Smooth muscle cell (in vitro differentiated cells): ENCODE data around the gene TOP1. TPM values are rescaled to one million over a fixed set of nuclear protein-coding genes. Genes with fewer than 3 reads are reported as not detected.

Experiments used
- DNase-seq: peaks from one replicate; lab custom pipeline; 2025; ENCODE audit not compliant: unreplicated experiment; lab: John Stamatoyannopoulos, UW
- H2AFZ ChIP-seq: fragments of 200-600 bp; sonication (generic); 2 replicates; pipeline ENCODE4 v1.6.0; 2016; ENCODE audit warnings: antibody characterized with exemption, low read depth, mild to moderate bottlenecking
- H3F3A ChIP-seq: fragments of 200-600 bp; sonication (generic); 2 replicates; pipeline ENCODE4 v1.6.0; 2017; ENCODE audit warnings: antibody characterized with exemption, low read depth
- H3K27ac ChIP-seq: fragments of 200-600 bp; sonication (generic); 2 replicates; pipeline ENCODE4 v1.5.1; 2016; ENCODE audit warnings: low read depth, mild to moderate bottlenecking
- H3K27me3 ChIP-seq: fragments of 200-600 bp; sonication (generic); 2 replicates; pipeline ENCODE4 v1.6.1; 2016; ENCODE audit warnings: low read depth, mild to moderate bottlenecking
- H3K36me3 ChIP-seq: fragments of 200-600 bp; sonication (generic); 2 replicates; pipeline ENCODE4 v1.5.1; 2016; ENCODE audit warnings: low read depth
- H3K4me1 ChIP-seq: fragments of 200-600 bp; sonication (generic); 2 replicates; pipeline ENCODE4 v1.5.1; 2016; ENCODE audit warnings: low read depth
- H3K4me2 ChIP-seq: fragments of 200-600 bp; sonication (generic); 2 replicates; pipeline ENCODE4 v1.6.0; 2016; ENCODE audit warnings: mild to moderate bottlenecking
- H3K4me3 ChIP-seq: fragments of 200-600 bp; sonication (generic); 2 replicates; pipeline ENCODE4 v1.5.1; 2016; ENCODE audit warnings: mild to moderate bottlenecking
- H3K79me2 ChIP-seq: fragments of 200-600 bp; sonication (generic); 2 replicates; pipeline ENCODE4 v1.6.0; 2016; ENCODE audit warnings: low read depth, mild to moderate bottlenecking
- H3K9ac ChIP-seq: fragments of 200-600 bp; sonication (generic); 2 replicates; pipeline ENCODE4 v1.6.0; 2016; ENCODE audit warnings: low read depth
- H3K9me3 ChIP-seq: fragments of 200-600 bp; sonication (generic); replicated peaks from 2 replicates; pipeline ENCODE4 v1.5.1; 2016; ENCODE audit warnings: low read depth
- H4K20me1 ChIP-seq: fragments of 200-600 bp; sonication (generic); 2 replicates; pipeline ENCODE4 v1.6.0; 2016; ENCODE audit warnings: low read depth
- CTCF ChIP-seq: fragments of 200-600 bp; sonication (generic); IDR thresholded peaks from 2 replicates; pipeline ENCODE4 v1.5.1; 2017; ENCODE audit warnings: borderline replicate concordance, mild to moderate bottlenecking, antibody characterized with exemption; ENCODE audit not compliant: insufficient read depth, poor library complexity, severe bottlenecking
- WGBS: methylation state at CpG from one replicate; pipeline ENCODE4 v1.1.7; 2016; ENCODE audit warnings: low lambda C conversion rate; 5-methylcytosine and 5-hydroxymethylcytosine counted together
- polyA plus RNA-seq: library from polyadenylated mRNA; unstranded; fragments of >200 nt; fragmentation: Nextera tagmentation; extraction: Ambion mirVana; gene quantifications from 2 replicates; pipeline ENCODE4 v1.2.1, GENCODE V29; 2016
- total RNA-seq: library from RNA; depleted of rRNA; stranded (reverse); fragments of >200 nt; gene quantifications from 2 replicates; pipeline ENCODE4 v1.2.3, GENCODE V29; 2014

TOP1 gene
- total and polyA plus RNA-seq, 2 experiments from 2014 or later, result 17.0 to 28.6 TPM

- DNase-seq, result no peak
- Histone ChIP-seq H2AFZ (no peak overlapping the region), H3K9ac (no peak overlapping the region), H3K9me3 (no peaks in the 10 kb centered on the region), H3K79me2 (no peaks in the 10 kb centered on the region), H3F3A (peaks cover 10% of the 10 kb centered on the region), H3K4me1 (peaks cover 14% of the 10 kb centered on the region), H3K4me2 (no peak overlapping the region), H4K20me1 (peaks cover 22% of the 10 kb centered on the region), H3K27ac (no peak overlapping the region), H3K4me3 (no peak overlapping the region), H3K36me3 (no peaks in the 10 kb centered on the region), H3K27me3 (no peaks in the 10 kb centered on the region)
- WGBS, result 95% methylated on average over 6 of the region's 6 CpGs
- no peak for TF ChIP-seq CTCF
These were observed 141.9 kb downstream of the TOP1 start for GRCh38 chr20:41170386-41171105.

GRCh38 chr20:41171736-41172295 lies 143.2 kb downstream of the TOP1 start:
- WGBS, result 85% methylated on average over 3 of the region's 3 CpGs
- no peak for TF ChIP-seq CTCF
- H3K4me1 ChIP-seq, result peaks cover 14% of the 10 kb centered on the region
- H4K20me1 ChIP-seq, result peaks cover 22% of the 10 kb centered on the region
- no peak overlapping the region for H3K27ac ChIP-seq
- DNase-seq, result no peak
- H3K9ac ChIP-seq, result no peak overlapping the region
- no peak overlapping the region for H3K4me2 ChIP-seq
- peaks cover 10% of the 10 kb centered on the region for H3F3A ChIP-seq
- H3K9me3 ChIP-seq, result no peaks in the 10 kb centered on the region
- H2AFZ ChIP-seq, result no peak overlapping the region
- H3K79me2 ChIP-seq, result no peaks in the 10 kb centered on the region
- H3K36me3 ChIP-seq, result no peaks in the 10 kb centered on the region
- no peaks in the 10 kb centered on the region for H3K27me3 ChIP-seq
- H3K4me3 ChIP-seq, result no peak overlapping the region

GRCh38 chr20:41172296-41173140 lies 143.9 kb downstream of the TOP1 start:
- Histone ChIP-seq H3K36me3 (no peaks in the 10 kb centered on the region), H3K4me1 (peaks cover 14% of the 10 kb centered on the region), H4K20me1 (peaks cover 22% of the 10 kb centered on the region), H3K27ac (no peak overlapping the region), H3K27me3 (no peaks in the 10 kb centered on the region), H3K4me3 (no peak overlapping the region), H2AFZ (no peak overlapping the region), H3K9ac (no peak overlapping the region), H3K79me2 (no peaks in the 10 kb centered on the region), H3K4me2 (no peak overlapping the region), H3K9me3 (no peaks in the 10 kb centered on the region), H3F3A (peaks cover 10% of the 10 kb centered on the region)
- no peak for TF ChIP-seq CTCF
- WGBS, result 89% methylated on average over 18 of the region's 18 CpGs
- DNase-seq, result no peak
